Measurements from ENCODE around the gene COA4. TPM values are rescaled to one million over a fixed set of nuclear protein-coding genes. Genes with fewer than 3 reads are reported as not detected.
A peak's percentile ranks its signal among the peaks of the same experiment; 100 is the strongest.

COA4 gene
- total and polyA plus RNA-seq, 10 donors: 42.4 to 88.8 (median 55.3) TPM

DNA sequence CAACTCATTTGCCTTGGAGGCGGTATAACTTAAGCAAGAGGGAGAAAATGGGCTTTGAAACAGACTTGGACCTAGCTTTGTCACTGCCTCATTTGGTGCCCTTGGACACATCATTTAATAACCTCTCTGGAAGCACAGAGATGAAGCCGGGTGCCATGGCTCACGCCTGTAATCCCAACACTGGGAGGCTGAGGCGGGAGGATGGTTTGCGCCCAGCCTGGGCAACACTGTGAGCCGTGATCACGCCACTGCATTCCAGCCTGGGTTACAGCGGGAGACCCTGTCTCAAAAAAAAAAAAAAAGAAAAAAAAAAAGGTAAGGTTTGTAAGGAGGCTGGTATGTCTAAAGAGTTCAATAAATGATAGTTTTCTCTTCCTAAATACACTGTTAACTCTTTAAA, 806 bp downstream of the COA4 start:
- peak overlapping the region; percentile 81 to 89 (median 85) for H3K27ac ChIP-seq
- H3K27me3 ChIP-seq (replicated peaks in 1 of 7): no peaks in the 10 kb centered on the region
- intact Hi-C loops (cut with DNase I; ENCODE audit: low total_unique reads): no loop called here
- no peaks in the 10 kb centered on the region for H3K9me3 ChIP-seq
- peaks cover 0 to 53% (median 32%) of the 10 kb centered on the region in 6 donors for H3K36me3 ChIP-seq
- 20 to 53% (median 48%) methylated on average over 8 of the region's 8 CpGs for WGBS, 5 donors
- H3K4me1 ChIP-seq: peaks cover 13 to 49% (median 34%) of the 10 kb centered on the region in 6 donors
- DNase-seq: no peak
- peak overlapping the region; percentile 73 to 100 (median 84) for H3K4me3 ChIP-seq
- TF ChIP-seq POLR2A (IDR thresholded peaks at IDR 0.05) (no peak), POLR2AphosphoS5 (IDR thresholded peaks at IDR 0.05) (no peak)
- TF ChIP-seq, protein P1, sequence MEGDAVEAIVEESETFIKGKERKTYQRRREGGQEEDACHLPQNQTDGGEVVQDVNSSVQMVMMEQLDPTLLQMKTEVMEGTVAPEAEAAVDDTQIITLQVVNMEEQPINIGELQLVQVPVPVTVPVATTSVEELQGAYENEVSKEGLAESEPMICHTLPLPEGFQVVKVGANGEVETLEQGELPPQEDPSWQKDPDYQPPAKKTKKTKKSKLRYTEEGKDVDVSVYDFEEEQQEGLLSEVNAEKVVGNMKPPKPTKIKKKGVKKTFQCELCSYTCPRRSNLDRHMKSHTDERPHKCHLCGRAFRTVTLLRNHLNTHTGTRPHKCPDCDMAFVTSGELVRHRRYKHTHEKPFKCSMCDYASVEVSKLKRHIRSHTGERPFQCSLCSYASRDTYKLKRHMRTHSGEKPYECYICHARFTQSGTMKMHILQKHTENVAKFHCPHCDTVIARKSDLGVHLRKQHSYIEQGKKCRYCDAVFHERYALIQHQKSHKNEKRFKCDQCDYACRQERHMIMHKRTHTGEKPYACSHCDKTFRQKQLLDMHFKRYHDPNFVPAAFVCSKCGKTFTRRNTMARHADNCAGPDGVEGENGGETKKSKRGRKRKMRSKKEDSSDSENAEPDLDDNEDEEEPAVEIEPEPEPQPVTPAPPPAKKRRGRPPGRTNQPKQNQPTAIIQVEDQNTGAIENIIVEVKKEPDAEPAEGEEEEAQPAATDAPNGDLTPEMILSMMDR (IDR thresholded peaks at IDR 0.05 in 8 of 11, conservative IDR thresholded peaks at IDR 0.05 in 3 of 11): no peak

GRCh38 chr11:73875380-73875779, 1.3 kb downstream of the COA4 start:
- H3K4me1 ChIP-seq: peaks cover 13 to 49% (median 34%) of the 10 kb centered on the region in 6 donors
- no peaks in the 10 kb centered on the region for H3K27me3 ChIP-seq (replicated peaks in 1 of 7)
- TF ChIP-seq, protein P1 (IDR thresholded peaks at IDR 0.05 in 8 of 11, conservative IDR thresholded peaks at IDR 0.05 in 3 of 11): no peak
- no peak for TF ChIP-seq POLR2A (IDR thresholded peaks at IDR 0.05)
- no peak for TF ChIP-seq POLR2AphosphoS5 (IDR thresholded peaks at IDR 0.05)
- H3K4me3 ChIP-seq: peak overlapping the region in 6 of 8 donors; percentile 73 to 100 (median 82)
- H3K36me3 ChIP-seq: peaks cover 0 to 56% (median 34%) of the 10 kb centered on the region in 6 donors
- DNase-seq: no peak
- H3K9me3 ChIP-seq: no peaks in the 10 kb centered on the region
- WGBS, 5 donors: 85 to 98% (median 94%) methylated on average over 1 of the region's 1 CpG
- intact Hi-C loops (cut with DNase I; ENCODE audit: low total_unique reads): no loop called here
- peak overlapping the region in 1 of 8 donors; percentile 89 for H3K27ac ChIP-seq

GRCh38 chr11:73872749-73873357, 3.8 kb downstream of the COA4 start:
- H3K27ac ChIP-seq: no peak overlapping the region
- no peaks in the 10 kb centered on the region for H3K27me3 ChIP-seq (replicated peaks in 1 of 7)
- intact Hi-C loops (cut with DNase I; ENCODE audit: low total_unique reads): no loop called here
- H3K36me3 ChIP-seq: peaks cover 0 to 65% (median 39%) of the 10 kb centered on the region in 6 donors
- no peak overlapping the region for H3K4me3 ChIP-seq
- peaks cover 13 to 38% (median 30%) of the 10 kb centered on the region in 6 donors for H3K4me1 ChIP-seq
- no peak for TF ChIP-seq POLR2A (IDR thresholded peaks at IDR 0.05)
- H3K9me3 ChIP-seq: no peaks in the 10 kb centered on the region
- DNase-seq: no peak
- 95 to 100% (median 98%) methylated on average over 9 of the region's 9 CpGs for WGBS, 5 donors

DNA sequence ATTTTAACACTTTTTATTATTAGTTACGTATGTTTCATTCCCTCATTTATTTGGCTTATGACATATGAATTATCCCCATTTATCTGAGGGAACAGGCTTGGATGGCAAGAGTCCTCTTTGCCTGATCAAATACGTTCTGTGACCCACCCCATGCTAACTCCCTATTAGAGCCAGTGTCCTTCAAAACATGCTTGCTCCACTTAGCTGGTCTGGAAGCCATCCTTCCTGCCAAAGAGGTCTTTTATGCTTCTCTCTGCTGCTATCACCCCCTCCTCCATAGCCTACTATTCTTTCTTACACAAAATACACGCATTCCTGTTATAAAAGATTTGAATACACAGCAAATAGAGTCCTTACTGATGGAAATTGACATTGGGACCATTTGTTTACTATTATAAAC, 6.4 kb downstream of the COA4 start:
- H3K27ac ChIP-seq: no peak overlapping the region
- intact Hi-C loops (cut with DNase I; ENCODE audit: low total_unique reads): no loop called here
- DNase-seq: no peak
- H3K9me3 ChIP-seq: no peaks in the 10 kb centered on the region
- 79 to 94% (median 90%) methylated on average over 3 of the region's 3 CpGs for WGBS, 5 donors
- peaks cover 0 to 17% (median 10%) of the 10 kb centered on the region in 6 donors for H3K4me1 ChIP-seq
- no peaks in the 10 kb centered on the region for H3K27me3 ChIP-seq (replicated peaks in 1 of 7)
- H3K36me3 ChIP-seq: peaks cover 0 to 69% (median 39%) of the 10 kb centered on the region in 6 donors
- TF ChIP-seq, protein P1 (IDR thresholded peaks at IDR 0.05 in 8 of 11, conservative IDR thresholded peaks at IDR 0.05 in 3 of 11): no peak
- TF ChIP-seq POLR2AphosphoS5 (IDR thresholded peaks at IDR 0.05): peak in 1 of 3 donors; percentile 6
- H3K4me3 ChIP-seq: no peak overlapping the region

Measured in spleen (tissue), 11 donors.